Activated gamma-delta T cell treated with anti-CD3 and anti-CD28 coated beads, Interleukin-2, amount 50 U/mL, for 16 hours (primary cell): ENCODE measurements around the gene JOSD2.

ENCODE experiments used
- DNase-seq: peaks from one replicate; pipeline ENCODE4 v3.0.0-alpha.2; 2020; ENCODE audit warnings: low read depth

The JOSD2 gene

GRCh38 chr19:50493171-50493570 is 17.8 kb downstream of the JOSD2 start:
- no peak for DNase-seq

- DNase-seq, result no peak
These were observed 18.5 kb downstream of the JOSD2 start for GRCh38 chr19:50492303-50493052.

- no peak for DNase-seq
These were observed 20.0 kb downstream of the JOSD2 start for GRCh38 chr19:50490991-50491472.

GRCh38 chr19:50490411-50490811 is 20.6 kb downstream of the JOSD2 start:
- DNase-seq, result no peak

- DNase-seq, result no peak
These were observed 21.5 kb downstream of the JOSD2 start for GRCh38 chr19:50489461-50490011.

- DNase-seq, result no peak
These were observed 22.4 kb downstream of the JOSD2 start for GRCh38 chr19:50488389-50489194.

GRCh38 chr19:50486823-50487515 is 24.0 kb downstream of the JOSD2 start:
- DNase-seq, result peak; percentile 27

GRCh38 chr19:50485284-50485955 is 25.6 kb downstream of the JOSD2 start:
- DNase-seq, result no peak

GRCh38 chr19:50482916-50483315 is 28.1 kb downstream of the JOSD2 start:
- DNase-seq, result no peak

GRCh38 chr19:50482271-50482855 is 28.6 kb downstream of the JOSD2 start:
- DNase-seq, result no peak

- no peak for DNase-seq
These were observed 29.4 kb downstream of the JOSD2 start for GRCh38 chr19:50481351-50482149.

- DNase-seq, result no peak
These were observed 30.5 kb downstream of the JOSD2 start for GRCh38 chr19:50480281-50481111.

- DNase-seq, result no peak
These were observed 31.2 kb downstream of the JOSD2 start for GRCh38 chr19:50479761-50480251.

- DNase-seq, result no peak
These were observed 31.9 kb downstream of the JOSD2 start for GRCh38 chr19:50478901-50479715.

GRCh38 chr19:50477751-50478515 is 33.1 kb downstream of the JOSD2 start:
- DNase-seq, result no peak

- no peak for DNase-seq
These were observed 34.1 kb downstream of the JOSD2 start for GRCh38 chr19:50476907-50477238.

GRCh38 chr19:50476224-50476906 is 34.6 kb downstream of the JOSD2 start, which contains the start of the genes EMC10 and GARIN5A:
Gene EMC10 (plus strand): TSS chr19:50476507. CDS start chr19:50476545, 38 bp downstream.
Gene GARIN5A (minus strand): TSS chr19:50476848. CDS start chr19:50476388, 460 bp downstream.
- DNase-seq, result peak; percentile 80
